OCI-LY1 (cell line): ENCODE data around the gene CKB.

Experiments
- H2AFZ ChIP-seq: fragments of 200-600 bp; sonication (generic), shearing (Covaris generic); 2 replicates; pipeline ENCODE4 v1.6.0; 2014; ENCODE audit warnings: antibody characterized with exemption, mild to moderate bottlenecking, low read length
- H3F3A ChIP-seq: fragments of 200-600 bp; sonication (generic), shearing (Covaris generic); 2 replicates; pipeline ENCODE4 v1.6.0; 2014; ENCODE audit warnings: mild to moderate bottlenecking, antibody characterized with exemption, low read length, moderate library complexity; ENCODE audit not compliant: insufficient read depth
- H3K27ac ChIP-seq: fragments of 200-600 bp; sonication (generic); 2 replicates; pipeline ENCODE4 v1.5.1; 2014; ENCODE audit warnings: low read length, mixed run types, mild to moderate bottlenecking, low read depth; ENCODE audit not compliant: poor library complexity, severe bottlenecking
- H3K27me3 ChIP-seq: fragments of 200-600 bp; sonication (generic); 2 replicates; pipeline ENCODE4 v1.6.0; 2014; ENCODE audit warnings: antibody characterized with exemption, mild to moderate bottlenecking, low read length, moderate library complexity; ENCODE audit not compliant: insufficient read depth
- H3K36me3 ChIP-seq: fragments of 200-600 bp; sonication (generic); 2 replicates; pipeline ENCODE4 v1.6.1; 2014; ENCODE audit warnings: mild to moderate bottlenecking, antibody characterized with exemption, low read length, moderate library complexity, mixed read lengths; ENCODE audit not compliant: insufficient read depth
- H3K4me1 ChIP-seq: fragments of 200-600 bp; sonication (generic); 2 replicates; pipeline ENCODE4 v1.5.1; 2014; ENCODE audit warnings: mild to moderate bottlenecking, low read length, moderate library complexity; ENCODE audit not compliant: insufficient read depth, severe bottlenecking
- H3K4me2 ChIP-seq: fragments of 200-600 bp; sonication (generic), shearing (Covaris generic); 2 replicates; pipeline ENCODE4 v1.6.1; 2014; ENCODE audit warnings: low read length
- H3K4me3 ChIP-seq: fragments of 200-600 bp; sonication (generic); 2 replicates; pipeline ENCODE4 v1.5.1; 2014; ENCODE audit warnings: low read length, low read depth, mild to moderate bottlenecking, mixed read lengths; ENCODE audit not compliant: poor library complexity, severe bottlenecking
- H3K79me2 ChIP-seq: fragments of 200-600 bp; shearing (Covaris generic); 2 replicates; pipeline ENCODE4 v1.6.1; 2016; ENCODE audit warnings: mixed run types, low read length, mixed read lengths; ENCODE audit not compliant: insufficient read depth
- H3K9ac ChIP-seq: fragments of 200-600 bp; sonication (generic), shearing (Covaris generic); 2 replicates; pipeline ENCODE4 v1.6.1; 2014; ENCODE audit warnings: mild to moderate bottlenecking, low read length, mixed read lengths
- H3K9me2 ChIP-seq: fragments of 200-600 bp; sonication (generic), shearing (Covaris generic); 2 replicates; pipeline ENCODE4 v1.6.1; 2014; ENCODE audit warnings: low read depth, mild to moderate bottlenecking, low read length, mixed read lengths
- H3K9me3 ChIP-seq: fragments of 200-600 bp; shearing (Covaris generic); 2 replicates; pipeline ENCODE4 v1.6.1; 2014; ENCODE audit warnings: low read length, mixed read lengths
- H4K20me1 ChIP-seq: fragments of 200-600 bp; sonication (generic), shearing (Covaris generic); 2 replicates; pipeline ENCODE4 v1.6.0; 2016; ENCODE audit warnings: mild to moderate bottlenecking, low read length; ENCODE audit not compliant: insufficient read depth
- EZH2 ChIP-seq: fragments of 200-600 bp; sonication (generic), shearing (Covaris generic); IDR thresholded peaks from 2 replicates; pipeline ENCODE4 v1.8.0; 2017; ENCODE audit warnings: borderline replicate concordance, mixed run types, mild to moderate bottlenecking, antibody characterized with exemption, low read length, moderate library complexity, mixed read lengths
- TF ChIP-seq, protein P1 (sequence below): fragments of 200-600 bp; sonication (generic), shearing (Covaris generic); IDR thresholded peaks from 2 replicates; pipeline ENCODE4 v1.5.1; 2017; ENCODE audit warnings: mild to moderate bottlenecking, antibody characterized with exemption, low read length, moderate library complexity, mixed read lengths

The CKB gene

DNA sequence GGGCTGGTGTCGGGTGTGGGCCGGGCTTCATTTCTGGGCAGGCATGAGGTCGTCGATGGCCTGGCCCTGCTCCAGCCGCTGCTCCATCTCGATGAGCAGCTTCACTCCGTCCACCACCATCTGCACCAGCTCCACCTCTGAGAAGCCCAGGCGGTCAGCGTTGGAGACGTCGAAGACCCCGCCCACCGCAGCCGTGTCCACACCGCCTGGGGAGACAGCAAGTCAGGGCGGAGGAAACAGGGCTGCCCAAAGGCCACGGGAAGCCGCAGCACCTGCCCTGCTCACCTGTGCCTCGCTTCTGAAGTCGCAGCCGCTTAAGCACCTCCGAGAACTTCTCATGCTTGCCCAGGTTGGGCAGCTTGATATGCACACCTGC lies 2.8 kb downstream of the CKB start:
- Histone ChIP-seq H3K9ac (no peak overlapping the region), H4K20me1 (no peaks in the 10 kb centered on the region)
- TF ChIP-seq, protein P1, sequence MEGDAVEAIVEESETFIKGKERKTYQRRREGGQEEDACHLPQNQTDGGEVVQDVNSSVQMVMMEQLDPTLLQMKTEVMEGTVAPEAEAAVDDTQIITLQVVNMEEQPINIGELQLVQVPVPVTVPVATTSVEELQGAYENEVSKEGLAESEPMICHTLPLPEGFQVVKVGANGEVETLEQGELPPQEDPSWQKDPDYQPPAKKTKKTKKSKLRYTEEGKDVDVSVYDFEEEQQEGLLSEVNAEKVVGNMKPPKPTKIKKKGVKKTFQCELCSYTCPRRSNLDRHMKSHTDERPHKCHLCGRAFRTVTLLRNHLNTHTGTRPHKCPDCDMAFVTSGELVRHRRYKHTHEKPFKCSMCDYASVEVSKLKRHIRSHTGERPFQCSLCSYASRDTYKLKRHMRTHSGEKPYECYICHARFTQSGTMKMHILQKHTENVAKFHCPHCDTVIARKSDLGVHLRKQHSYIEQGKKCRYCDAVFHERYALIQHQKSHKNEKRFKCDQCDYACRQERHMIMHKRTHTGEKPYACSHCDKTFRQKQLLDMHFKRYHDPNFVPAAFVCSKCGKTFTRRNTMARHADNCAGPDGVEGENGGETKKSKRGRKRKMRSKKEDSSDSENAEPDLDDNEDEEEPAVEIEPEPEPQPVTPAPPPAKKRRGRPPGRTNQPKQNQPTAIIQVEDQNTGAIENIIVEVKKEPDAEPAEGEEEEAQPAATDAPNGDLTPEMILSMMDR = no peak
- no peak for TF ChIP-seq EZH2

DNA sequence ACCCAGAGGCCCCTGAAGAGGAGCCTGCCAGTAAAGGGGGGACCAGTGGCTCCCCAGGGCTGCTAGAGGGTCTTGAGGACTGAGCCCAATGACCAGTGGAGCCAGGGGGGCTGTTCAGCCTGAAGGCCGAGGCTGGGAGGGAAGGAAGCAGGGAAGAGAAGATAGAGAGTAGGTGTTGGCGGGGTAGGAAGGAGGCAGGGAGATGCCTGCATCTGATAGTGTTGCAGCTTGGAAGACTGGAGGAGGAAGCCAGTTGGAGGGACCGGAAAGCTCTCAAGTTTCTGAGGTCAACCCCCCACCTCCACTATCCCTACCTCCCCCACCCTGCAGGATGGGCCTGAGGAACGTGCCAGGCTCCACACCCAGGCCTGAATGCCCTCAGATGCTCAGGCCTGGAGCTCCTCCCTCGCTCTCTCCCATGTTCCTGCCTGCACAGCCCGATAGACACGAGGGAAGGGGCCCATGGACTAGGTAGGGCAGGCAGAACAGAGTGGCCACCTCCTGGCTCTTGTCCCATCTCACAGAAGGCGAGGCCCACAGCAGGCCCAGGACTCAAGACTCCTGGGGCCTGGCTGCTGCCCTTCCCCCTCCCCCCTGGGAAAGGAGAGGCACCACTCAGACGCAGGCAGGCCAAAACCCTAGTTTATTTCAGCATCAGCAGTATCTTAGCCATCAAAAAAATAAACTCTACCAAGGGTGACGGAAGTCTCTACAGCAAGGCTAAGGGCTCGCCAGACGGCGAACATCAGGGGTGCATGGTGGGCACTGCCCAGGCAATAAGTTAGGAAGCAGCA lies 3.4 kb downstream of the CKB start:
- no peak overlapping the region for H3K4me3 ChIP-seq
- H3K27me3 ChIP-seq = no peaks in the 10 kb centered on the region
- H3K36me3 ChIP-seq = no peaks in the 10 kb centered on the region
- H3K9me2 ChIP-seq = no peaks in the 10 kb centered on the region
- TF ChIP-seq, protein P1 = no peak
- no peak for TF ChIP-seq EZH2
- no peaks in the 10 kb centered on the region for H4K20me1 ChIP-seq
- H3K79me2 ChIP-seq = no peaks in the 10 kb centered on the region
- H2AFZ ChIP-seq = no peak overlapping the region
- no peaks in the 10 kb centered on the region for H3K9me3 ChIP-seq
- peaks cover 21% of the 10 kb centered on the region for H3K4me1 ChIP-seq
- H3F3A ChIP-seq = no peaks in the 10 kb centered on the region
- no peak overlapping the region for H3K4me2 ChIP-seq
- no peak overlapping the region for H3K9ac ChIP-seq
- no peak overlapping the region for H3K27ac ChIP-seq

More for the DNA sequence above, 2.8 kb downstream of the CKB start:
- Histone ChIP-seq H3K36me3 (no peaks in the 10 kb centered on the region), H3K4me1 (peaks cover 21% of the 10 kb centered on the region), H3K79me2 (no peaks in the 10 kb centered on the region), H3K4me3 (no peak overlapping the region), H3F3A (no peaks in the 10 kb centered on the region), H2AFZ (no peak overlapping the region), H3K27me3 (no peaks in the 10 kb centered on the region), H3K27ac (no peak overlapping the region), H3K9me3 (no peaks in the 10 kb centered on the region), H3K9me2 (no peaks in the 10 kb centered on the region), H3K4me2 (no peak overlapping the region; the same call in 1 of the 2 replicates)

DNA sequence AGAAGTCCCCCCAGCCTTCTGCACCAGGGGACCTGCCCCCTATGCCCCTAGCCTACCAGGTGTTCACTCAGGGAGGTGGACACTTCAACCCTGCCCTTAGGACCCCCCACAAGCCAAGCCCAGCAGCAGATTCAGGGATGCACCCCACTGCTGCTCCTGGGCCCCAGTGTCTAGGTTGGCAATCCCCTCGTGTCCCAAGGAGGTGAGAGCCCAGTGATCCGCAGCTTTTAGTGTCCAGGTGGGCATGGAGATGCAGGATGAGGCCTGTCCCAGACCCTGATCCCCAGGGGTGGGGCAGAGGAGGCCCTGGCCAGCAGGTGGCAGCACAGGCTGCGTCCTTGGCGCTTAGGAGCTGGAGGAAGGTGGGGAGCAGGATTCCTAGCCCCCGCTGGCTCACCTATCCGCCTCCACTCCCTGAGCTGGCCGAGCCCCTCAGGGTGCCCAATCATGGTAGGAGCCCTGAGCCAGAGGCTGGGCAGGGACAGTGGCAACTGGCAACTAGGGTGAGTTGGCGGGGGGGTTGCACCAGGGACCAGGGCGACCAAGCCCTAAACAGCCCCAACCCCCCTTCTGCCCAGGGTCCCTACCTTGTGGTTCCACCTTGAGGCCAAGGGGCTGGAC lies 4.1 kb downstream of the CKB start:
- Histone ChIP-seq H3K27me3 (no peaks in the 10 kb centered on the region), H3K4me2 (no peak overlapping the region), H3K9me2 (no peaks in the 10 kb centered on the region), H3K36me3 (no peaks in the 10 kb centered on the region), H3K4me1 (peaks cover 21% of the 10 kb centered on the region), H3K27ac (no peak overlapping the region), H3K9ac (no peak overlapping the region), H4K20me1 (no peaks in the 10 kb centered on the region), H2AFZ (no peak overlapping the region), H3K79me2 (no peaks in the 10 kb centered on the region), H3F3A (no peaks in the 10 kb centered on the region), H3K4me3 (no peak overlapping the region), H3K9me3 (no peaks in the 10 kb centered on the region)
- TF ChIP-seq, protein P1 = peak; percentile 99
- no peak for TF ChIP-seq EZH2
